IPS-15b (cell line): ENCODE measurements around the gene PRAMEF20.
"Not testable (repeated sequence)": the region's sequence is repeated elsewhere in the genome, so short reads cannot be mapped to it uniquely, and the experiment has no call there.

Experiments
- H3K27me3 ChIP-seq: one replicate; pipeline ENCODE4 v1.6.1; 2013; ENCODE audit warnings: low read length; ENCODE audit not compliant: control insufficient read depth, insufficient read depth
- H3K36me3 ChIP-seq: one replicate; pipeline ENCODE4 v1.6.1; 2013; ENCODE audit warnings: low read length; ENCODE audit not compliant: control insufficient read depth, insufficient read depth
- H3K4me1 ChIP-seq: one replicate; pipeline ENCODE4 v1.6.1; 2013; ENCODE audit warnings: mild to moderate bottlenecking, low read length; ENCODE audit not compliant: control insufficient read depth, insufficient read depth
- H3K4me3 ChIP-seq: one replicate; pipeline ENCODE4 v1.5.1; 2013; ENCODE audit warnings: low read depth, low read length
- H3K9ac ChIP-seq: one replicate; pipeline ENCODE4 v1.6.1; 2013; ENCODE audit warnings: low read depth, mild to moderate bottlenecking, low read length
- H3K9me3 ChIP-seq: one replicate; pipeline ENCODE4 v1.6.1; 2013; ENCODE audit warnings: mild to moderate bottlenecking, low read length; ENCODE audit not compliant: control insufficient read depth, insufficient read depth

PRAMEF20 gene

GRCh38 chr1:13432251-13432650 is 22.0 kb downstream of the PRAMEF20 start:
- Histone ChIP-seq H3K36me3 (no peaks in the 10 kb centered on the region), H3K4me3 (no peak overlapping the region), H3K4me1 (no peaks in the 10 kb centered on the region), H3K27me3 (no peaks in the 10 kb centered on the region), H3K9ac (no peak overlapping the region), H3K9me3 (no peaks in the 10 kb centered on the region)

DNA sequence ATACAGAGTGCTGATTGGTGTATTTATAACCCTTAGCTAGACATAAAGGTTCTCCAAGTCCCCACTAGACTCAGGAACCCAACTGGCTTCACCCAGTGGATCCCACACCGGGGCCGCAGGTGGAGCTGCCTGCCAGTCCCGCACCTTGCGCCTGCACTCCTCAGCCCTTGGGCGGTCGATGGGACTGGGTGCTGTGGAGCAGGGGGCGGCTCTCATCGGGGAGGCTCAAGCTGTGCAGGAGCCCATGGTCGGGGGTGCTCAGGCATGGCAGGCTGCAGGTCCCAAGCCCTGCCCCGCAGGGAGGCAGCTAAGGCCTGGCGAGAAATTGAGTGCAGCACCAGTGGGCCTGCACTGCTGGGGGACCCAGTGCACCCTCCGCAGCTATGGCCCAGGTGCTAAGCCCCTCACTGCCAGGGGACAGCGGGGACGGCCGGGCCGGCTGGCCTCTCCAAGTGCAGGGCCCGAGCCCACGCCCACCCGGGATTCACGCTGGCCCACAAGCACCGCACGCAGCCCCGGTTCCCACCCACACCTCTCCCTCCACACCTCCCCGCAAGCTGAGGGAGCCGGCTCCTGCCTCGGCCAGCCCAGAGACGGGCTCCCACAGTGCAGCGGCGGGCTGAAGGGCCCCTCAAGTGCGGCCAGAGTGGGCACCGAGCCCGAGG is 23.6 kb downstream of the PRAMEF20 start:
- not testable (repeated sequence) for H3K4me3 ChIP-seq, H3K27me3 ChIP-seq, H3K4me1 ChIP-seq, H3K36me3 ChIP-seq, H3K9me3 ChIP-seq, H3K9ac ChIP-seq

DNA sequence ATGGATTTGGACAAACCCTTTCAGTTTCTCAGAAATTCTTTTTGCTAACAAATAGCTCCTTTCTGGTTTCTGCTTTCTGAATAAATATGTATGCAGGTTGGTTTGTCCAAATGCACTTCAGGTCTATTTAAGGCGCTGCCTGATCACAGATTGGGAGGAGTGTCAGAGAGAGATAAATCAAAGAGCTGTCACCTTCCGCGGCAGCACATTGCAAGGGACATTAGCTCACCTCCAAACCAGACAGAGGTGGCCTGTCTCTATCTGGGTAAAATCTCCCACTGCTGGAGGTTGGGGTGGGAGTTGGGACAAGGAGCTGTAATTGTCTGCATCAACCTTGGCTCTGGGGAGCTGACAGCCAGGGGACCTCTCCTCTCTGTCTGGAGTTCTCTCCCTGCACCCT is 25.2 kb downstream of the PRAMEF20 start:
- no peak overlapping the region for H3K9ac ChIP-seq
- no peaks in the 10 kb centered on the region for H3K9me3 ChIP-seq
- no peaks in the 10 kb centered on the region for H3K4me1 ChIP-seq
- no peak overlapping the region for H3K4me3 ChIP-seq
- H3K27me3 ChIP-seq, result no peaks in the 10 kb centered on the region
- no peaks in the 10 kb centered on the region for H3K36me3 ChIP-seq

GRCh38 chr1:13439104-13439783 is 29.0 kb downstream of the PRAMEF20 start:
- not testable (repeated sequence) for H3K4me1 ChIP-seq, H3K36me3 ChIP-seq, H3K9ac ChIP-seq, H3K27me3 ChIP-seq, H3K4me3 ChIP-seq, H3K9me3 ChIP-seq

DNA sequence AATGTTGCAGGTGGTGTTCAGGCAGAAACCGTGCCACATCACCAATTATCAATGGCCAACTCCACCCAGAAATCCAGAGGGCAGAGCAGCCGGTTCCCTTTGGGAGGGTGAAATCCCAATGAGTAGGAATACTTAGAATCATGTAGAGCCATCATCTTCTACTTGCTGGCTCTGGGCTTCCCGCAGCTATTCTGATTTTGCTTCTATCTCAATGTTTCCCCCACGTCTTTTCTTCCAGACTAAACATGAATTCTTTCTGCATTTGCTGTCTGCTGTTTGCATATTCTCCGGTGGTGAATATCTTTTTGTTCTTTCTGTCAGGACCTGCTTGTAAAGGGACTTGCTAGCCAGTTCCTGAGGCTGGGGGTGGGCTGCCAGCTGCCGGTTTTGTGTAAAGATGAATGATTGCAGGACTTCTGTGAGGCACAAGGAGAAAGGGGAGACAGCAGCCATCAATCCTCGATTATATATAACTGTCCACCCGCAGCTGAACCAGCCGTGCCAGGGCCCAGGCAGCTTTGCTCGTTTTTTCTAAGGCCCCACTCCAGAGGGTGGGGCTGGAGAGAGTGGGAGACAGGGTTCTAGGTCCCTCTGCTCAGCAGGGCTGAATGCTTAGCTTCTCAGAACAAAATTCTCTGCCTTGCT is 33.2 kb downstream of the PRAMEF20 start:
- no peaks in the 10 kb centered on the region for H3K4me1 ChIP-seq
- H3K27me3 ChIP-seq, result no peaks in the 10 kb centered on the region
- H3K36me3 ChIP-seq, result no peaks in the 10 kb centered on the region
- no peaks in the 10 kb centered on the region for H3K9me3 ChIP-seq
- no peak overlapping the region for H3K4me3 ChIP-seq
- no peak overlapping the region for H3K9ac ChIP-seq

GRCh38 chr1:13450204-13450603 is 40.0 kb downstream of the PRAMEF20 start:
- Histone ChIP-seq H3K36me3 (no peaks in the 10 kb centered on the region), H3K9ac (no peak overlapping the region), H3K4me1 (no peaks in the 10 kb centered on the region), H3K9me3 (no peaks in the 10 kb centered on the region), H3K4me3 (no peak overlapping the region), H3K27me3 (no peaks in the 10 kb centered on the region)

GRCh38 chr1:13451399-13451965 is 41.2 kb downstream of the PRAMEF20 start:
- Histone ChIP-seq H3K4me3 (no peak overlapping the region), H3K9ac (no peak overlapping the region), H3K9me3 (no peaks in the 10 kb centered on the region), H3K36me3 (no peaks in the 10 kb centered on the region), H3K4me1 (no peaks in the 10 kb centered on the region), H3K27me3 (no peaks in the 10 kb centered on the region)

GRCh38 chr1:13456904-13457532 is 46.8 kb downstream of the PRAMEF20 start:
- Histone ChIP-seq H3K9me3 (no peaks in the 10 kb centered on the region), H3K4me1 (peaks cover 2% of the 10 kb centered on the region), H3K9ac (no peak overlapping the region), H3K27me3 (no peaks in the 10 kb centered on the region), H3K36me3 (no peaks in the 10 kb centered on the region), H3K4me3 (no peak overlapping the region)

DNA sequence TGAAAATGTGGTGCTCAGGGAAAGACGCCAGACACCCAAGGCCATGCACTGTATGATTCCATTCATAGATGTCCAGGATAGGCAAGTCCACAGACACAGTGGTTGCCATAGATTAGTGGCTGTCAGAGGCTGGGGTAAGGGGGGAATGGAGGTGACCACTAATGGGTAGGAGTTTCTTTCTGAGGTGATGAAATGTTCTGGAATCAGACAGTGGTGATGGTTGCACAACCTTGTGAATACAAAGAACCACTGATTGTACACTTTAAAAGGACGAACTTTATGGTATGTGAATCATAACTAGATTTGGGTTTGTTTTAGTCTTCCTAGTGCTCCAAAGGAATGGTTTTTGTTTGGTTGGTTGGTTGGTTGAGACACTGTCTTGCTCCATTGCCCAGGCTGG is 51.7 kb downstream of the PRAMEF20 start:
- no peak overlapping the region for H3K9ac ChIP-seq
- no peaks in the 10 kb centered on the region for H3K27me3 ChIP-seq
- no peaks in the 10 kb centered on the region for H3K36me3 ChIP-seq
- H3K4me1 ChIP-seq, result peaks cover 2% of the 10 kb centered on the region
- H3K4me3 ChIP-seq, result no peak overlapping the region
- H3K9me3 ChIP-seq, result no peaks in the 10 kb centered on the region

GRCh38 chr1:13462682-13463081 is 52.4 kb downstream of the PRAMEF20 start:
- Histone ChIP-seq H3K9ac (no peak overlapping the region), H3K4me3 (no peak overlapping the region), H3K9me3 (no peaks in the 10 kb centered on the region)

DNA sequence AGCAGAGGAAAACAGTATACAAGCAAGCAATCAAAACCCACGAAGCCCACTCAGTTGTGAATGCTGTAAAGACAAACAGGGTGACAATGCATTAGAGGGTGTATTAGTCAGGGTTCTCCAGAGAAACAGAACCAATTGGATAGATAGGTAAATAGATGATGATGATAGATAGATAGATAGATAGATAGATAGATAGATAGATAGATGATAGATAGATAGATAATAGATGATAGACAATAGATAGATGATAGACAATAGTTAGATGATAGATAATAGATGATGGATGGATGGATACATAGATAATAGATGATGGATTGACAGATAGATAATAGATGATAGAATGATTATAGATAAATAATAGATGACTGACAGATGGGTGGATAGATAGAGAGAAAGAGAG is 55.3 kb downstream of the PRAMEF20 start:
- Histone ChIP-seq H3K4me3 (no peak overlapping the region), H3K9ac (no peak overlapping the region), H3K36me3 (no peaks in the 10 kb centered on the region), H3K4me1 (peaks cover 4% of the 10 kb centered on the region), H3K9me3 (no peaks in the 10 kb centered on the region), H3K27me3 (no peaks in the 10 kb centered on the region)

More at GRCh38 chr1:13462682-13463081, 52.4 kb downstream of the PRAMEF20 start:
- H3K4me1 ChIP-seq, result peaks cover 2% of the 10 kb centered on the region
- no peaks in the 10 kb centered on the region for H3K27me3 ChIP-seq
- no peaks in the 10 kb centered on the region for H3K36me3 ChIP-seq
